Islet of Langerhans (tissue), 1 donor: Measurements from ENCODE around the gene MACF1.
"Not testable (repeated sequence)": the region's sequence is repeated elsewhere in the genome, so short reads cannot be mapped to it uniquely, and the experiment has no call there.

Source experiments
- FAIRE-seq: peaks from one replicate; lab custom pipeline; 2011; peaks lifted over from hg19 to GRCh38; lab: Jason Lieb, UNC

The MACF1 gene

DNA sequence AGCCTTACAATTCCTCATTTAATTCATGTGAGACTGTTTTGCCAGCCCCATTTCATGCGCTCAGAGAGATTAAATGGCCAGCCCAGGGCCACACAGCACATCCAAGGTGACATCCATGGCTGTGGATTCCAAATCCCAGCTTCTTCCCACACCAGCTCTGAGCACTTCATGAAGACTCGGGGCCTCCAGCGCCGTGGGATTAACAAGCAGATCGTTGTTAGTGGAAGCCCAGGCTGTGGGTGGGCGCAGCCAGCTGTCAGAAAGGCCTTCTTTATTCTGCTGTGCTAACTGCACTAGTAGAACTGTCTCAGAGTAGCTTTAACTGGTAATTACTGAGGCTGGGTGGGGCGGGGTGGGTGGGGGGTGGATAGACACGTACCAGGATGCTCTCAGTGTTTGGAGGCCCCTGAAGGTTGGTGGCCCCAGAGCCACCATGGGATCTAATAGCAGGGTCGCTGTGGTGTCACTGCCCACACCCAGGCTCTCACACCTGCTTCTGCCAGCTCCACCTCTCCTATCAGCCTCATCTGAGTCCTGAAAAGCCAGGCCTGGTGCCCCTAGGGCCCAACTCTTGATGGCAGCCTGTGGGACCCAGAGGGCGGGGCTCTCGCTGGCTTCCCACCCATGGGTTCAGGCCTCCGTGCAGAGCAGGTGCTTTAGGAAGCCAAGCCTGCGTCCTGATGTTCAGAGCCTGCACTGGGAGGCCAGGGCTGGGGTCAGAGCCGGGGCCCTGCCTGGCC lies 290.3 kb downstream of the MACF1 start:
- no peak for FAIRE-seq

DNA sequence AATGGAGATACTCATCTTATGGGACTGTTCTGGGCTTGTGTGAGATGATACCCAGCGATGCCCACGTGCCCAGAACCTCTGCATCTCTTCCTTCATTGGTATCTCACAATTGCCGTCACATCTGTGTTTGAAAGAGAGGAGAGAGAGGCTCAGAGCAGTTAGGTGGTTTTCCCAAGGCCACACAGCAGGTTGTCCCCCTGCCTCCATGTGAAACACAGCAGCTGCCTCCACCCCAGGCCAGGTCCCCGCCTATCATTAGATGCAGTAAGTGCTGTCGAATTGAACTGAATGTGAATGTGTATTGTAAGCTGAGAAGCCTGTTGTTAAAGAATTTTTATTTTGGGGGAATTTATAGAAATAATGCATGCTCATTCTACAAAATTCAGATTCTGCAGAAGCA lies 292.0 kb downstream of the MACF1 start:
- FAIRE-seq, result not testable (repeated sequence)

DNA sequence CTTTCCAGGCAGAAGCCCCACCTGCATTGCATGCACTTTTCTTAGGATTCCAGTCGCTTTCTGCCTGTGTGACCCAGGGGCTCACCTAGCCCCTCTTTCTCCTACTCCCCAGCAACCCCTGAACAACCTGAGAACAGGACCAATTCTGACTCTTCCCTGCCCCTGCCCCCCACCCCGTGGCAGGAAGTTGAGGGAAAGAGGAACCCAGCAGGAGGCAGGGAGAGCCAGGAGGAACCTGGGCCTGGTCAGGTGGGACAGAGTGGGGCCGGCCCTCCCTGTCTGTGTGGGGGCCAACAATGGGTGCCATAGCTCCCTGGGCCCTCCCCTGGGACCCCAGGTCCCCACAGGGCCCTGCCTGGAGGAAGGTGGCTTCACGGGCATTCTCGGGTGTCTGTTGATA lies 293.1 kb downstream of the MACF1 start:
- no peak for FAIRE-seq

- not testable (repeated sequence) for FAIRE-seq
Observed at GRCh38 chr1:39498096-39498710, 293.7 kb downstream of the MACF1 start.

DNA sequence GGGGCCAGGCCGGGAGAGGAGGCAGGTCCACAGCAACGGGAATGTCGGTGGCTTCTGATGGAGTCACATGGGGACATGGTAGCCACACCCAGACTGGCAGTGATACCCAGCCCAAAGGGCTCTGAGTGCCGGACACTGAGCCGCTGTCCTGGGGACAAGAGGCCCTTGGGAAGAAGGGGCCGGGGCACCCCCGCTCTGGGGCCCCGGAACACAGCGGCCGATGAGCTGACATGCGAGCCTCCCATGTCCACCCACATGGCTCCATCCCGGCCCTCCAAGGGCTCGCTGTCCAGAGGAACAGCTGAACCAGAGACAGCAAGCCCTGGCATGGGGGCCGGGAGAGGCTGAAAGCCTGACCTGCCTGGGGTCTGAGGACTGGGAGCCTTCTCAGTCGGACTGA lies 294.3 kb downstream of the MACF1 start:
- FAIRE-seq, result not testable (repeated sequence)

DNA sequence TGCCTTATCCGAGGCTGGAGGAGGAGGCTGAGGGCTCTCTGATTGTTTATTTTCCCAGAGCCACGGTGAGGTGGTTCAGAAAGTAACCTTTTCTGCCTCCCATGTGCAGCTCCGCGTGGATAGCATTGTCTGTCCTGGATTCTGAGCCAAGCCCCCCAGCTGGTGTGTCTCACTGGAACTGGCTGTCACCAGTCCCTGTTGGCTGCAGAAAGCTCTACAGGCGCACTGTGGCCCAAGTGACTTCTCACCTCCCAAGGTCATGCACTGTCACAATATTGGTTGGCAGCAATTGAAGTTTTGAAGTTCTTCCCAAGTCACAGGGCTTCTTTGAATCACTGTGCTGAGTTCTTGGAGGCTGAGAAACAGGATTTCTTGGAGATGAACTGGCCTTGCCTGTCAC lies 295.2 kb downstream of the MACF1 start:
- FAIRE-seq, result no peak

DNA sequence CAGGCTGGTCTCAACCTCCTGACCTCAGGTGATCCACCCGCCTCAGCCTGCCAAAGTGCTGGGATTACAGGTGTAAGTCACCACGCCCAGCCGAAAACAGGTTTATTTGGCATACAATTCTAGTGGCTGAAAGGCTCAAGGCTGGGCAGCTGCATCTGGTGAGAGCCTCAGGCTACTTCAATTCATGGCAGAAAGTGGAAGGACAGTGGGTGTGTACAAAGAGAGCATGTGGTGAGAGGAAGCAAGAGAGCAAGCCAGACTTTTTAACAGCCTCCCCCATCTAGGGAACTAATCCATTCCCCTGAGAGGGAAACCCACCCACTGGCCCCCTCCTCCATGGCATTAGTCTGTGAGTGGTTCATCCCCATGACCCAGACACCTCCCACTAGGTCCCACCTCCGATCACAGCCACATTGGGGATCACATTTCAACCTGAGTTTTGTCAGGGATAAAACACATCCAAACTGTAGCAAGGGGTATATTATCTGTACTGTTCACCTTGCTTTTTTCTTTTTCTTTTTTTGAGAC lies 296.4 kb downstream of the MACF1 start:
- FAIRE-seq, result no peak

- no peak for FAIRE-seq
Observed at GRCh38 chr1:39501666-39502065, 297.2 kb downstream of the MACF1 start.

DNA sequence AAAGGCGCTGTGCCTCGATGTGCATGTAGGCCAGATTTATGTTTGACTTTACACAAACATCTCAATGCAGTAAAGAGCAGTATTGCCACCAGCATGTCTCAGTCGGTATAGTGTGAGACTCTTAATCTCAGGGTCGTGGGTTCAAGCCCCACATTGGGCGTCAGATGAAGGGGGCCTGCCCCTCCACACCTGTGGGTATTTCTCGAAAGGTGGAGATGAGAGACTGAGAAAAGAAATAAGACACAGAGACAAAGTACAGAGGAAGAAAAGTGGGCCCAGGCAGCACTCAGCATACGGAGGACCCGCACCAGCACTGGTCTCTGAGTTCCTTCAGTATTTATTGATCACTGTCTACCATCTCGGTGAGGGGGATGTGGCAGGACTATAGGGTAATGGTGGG lies 299.9 kb downstream of the MACF1 start:
- not testable (repeated sequence) for FAIRE-seq

GRCh38 chr1:39505289-39505688 lies 300.8 kb downstream of the MACF1 start:
- FAIRE-seq, result no peak

- FAIRE-seq, result no peak
Observed at GRCh38 chr1:39507230-39507928, 302.9 kb downstream of the MACF1 start.

GRCh38 chr1:39508266-39508665 lies 303.8 kb downstream of the MACF1 start:
- FAIRE-seq, result no peak

- no peak for FAIRE-seq
Observed at GRCh38 chr1:39508857-39509305, 304.4 kb downstream of the MACF1 start.

DNA sequence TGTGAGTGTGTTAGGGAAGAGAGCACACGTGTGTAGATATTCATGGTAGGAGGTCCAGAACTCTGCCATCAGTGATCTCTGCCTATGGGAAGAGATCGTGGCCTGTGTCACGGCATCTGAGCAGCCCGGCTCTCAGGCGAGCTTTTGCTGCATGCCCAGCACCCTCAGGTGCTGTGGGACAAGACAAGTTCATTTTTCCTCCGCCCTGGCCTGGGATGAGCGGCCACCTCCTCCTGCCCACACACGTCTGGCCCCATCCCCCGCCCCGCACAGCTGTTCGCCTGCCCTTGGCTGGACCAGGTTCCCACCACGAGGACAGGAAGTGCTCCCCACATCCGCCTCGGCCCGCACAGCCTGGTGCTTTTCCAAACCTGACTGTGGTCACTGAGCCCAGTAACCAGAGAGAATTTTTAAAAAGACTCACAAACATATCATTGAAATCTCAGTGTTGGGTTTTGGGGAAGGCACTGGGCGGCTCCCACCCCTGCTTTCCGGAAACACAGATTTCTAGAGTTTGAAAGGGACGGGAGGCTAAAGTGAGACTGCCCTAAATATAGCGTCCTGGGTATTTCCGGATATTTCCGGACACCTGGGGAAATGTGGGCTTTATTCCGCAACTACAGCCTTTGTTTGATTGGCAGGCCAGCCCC lies 305.0 kb downstream of the MACF1 start:
- FAIRE-seq, result no peak

DNA sequence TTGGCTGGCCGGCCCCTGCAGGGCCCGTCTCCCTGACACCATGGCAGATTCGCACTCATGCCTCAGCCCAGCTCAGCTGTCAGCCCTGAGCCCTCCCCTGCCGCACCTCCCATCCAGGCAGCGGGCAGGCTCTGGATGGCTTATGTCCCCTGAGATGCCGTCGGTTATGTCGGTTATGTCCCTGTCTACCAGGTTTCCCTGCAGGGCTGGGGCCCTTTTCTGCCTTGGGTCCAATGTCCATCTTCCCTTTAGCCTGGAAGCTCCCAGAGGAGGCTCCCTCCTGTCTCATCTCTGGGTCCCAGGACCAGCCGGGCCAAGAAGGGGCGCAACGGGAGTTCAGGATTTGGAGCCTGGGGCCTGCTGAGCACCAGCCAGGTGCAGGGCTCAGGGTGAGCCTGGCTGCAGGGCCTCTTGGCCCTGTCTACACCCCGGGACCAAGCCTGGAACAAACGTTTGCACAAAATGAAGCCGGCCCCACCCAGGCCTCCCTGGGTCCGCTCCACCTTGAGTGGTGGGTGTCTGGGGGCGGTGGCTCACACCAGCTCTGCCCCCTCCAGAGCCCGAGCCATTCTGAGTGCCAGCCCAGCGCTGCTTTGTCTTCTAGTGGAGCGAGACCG lies 306.2 kb downstream of the MACF1 start:
- not testable (repeated sequence) for FAIRE-seq

- FAIRE-seq, result not testable (repeated sequence)
Observed at GRCh38 chr1:39511477-39511876, 307.0 kb downstream of the MACF1 start.

GRCh38 chr1:39512234-39512847 lies 307.8 kb downstream of the MACF1 start:
- not testable (repeated sequence) for FAIRE-seq

- not testable (repeated sequence) for FAIRE-seq
Observed at GRCh38 chr1:39514710-39515124, 310.2 kb downstream of the MACF1 start.

- not testable (repeated sequence) for FAIRE-seq
Observed at GRCh38 chr1:39515131-39516086, 310.9 kb downstream of the MACF1 start.

- not testable (repeated sequence) for FAIRE-seq
Observed at GRCh38 chr1:39516841-39517240, 312.3 kb downstream of the MACF1 start.
